Liver (tissue), 9 donors: ENCODE data around the gene HDAC5. TPM values are rescaled to one million over a fixed set of nuclear protein-coding genes. Genes with fewer than 3 reads are reported as not detected.

Experiments used
- DNase-seq: peaks from one replicate; pipeline ENCODE4 v3.0.0-alpha.2; 2017; ENCODE audit warnings: low spot score
- H3K27ac ChIP-seq, 2 donors: one replicate each; pipeline ENCODE4 v1.7.0; 2013; ENCODE audit warnings: inconsistent platforms in 2 of 2, low read length in 2 of 2, control low read depth in 1 of 2, low read depth in 1 of 2, mild to moderate bottlenecking in 1 of 2
- H3K27me3 ChIP-seq, 4 donors: one replicate each; pipeline versions ENCODE4 v1.6.1 to v1.7.0; 2013; ENCODE audit warnings: low read length in 3 of 4, inconsistent platforms in 1 of 4, mild to moderate bottlenecking in 1 of 4, moderate library complexity in 1 of 4; ENCODE audit not compliant: control insufficient read depth in 4 of 4, insufficient read depth in 4 of 4
- H3K36me3 ChIP-seq, 4 donors: one replicate each; pipeline versions ENCODE4 v1.6.1 to v1.7.0; 2013; ENCODE audit warnings: low read length in 3 of 4, mild to moderate bottlenecking in 3 of 4, low read depth in 1 of 4, moderate library complexity in 1 of 4; ENCODE audit not compliant: control insufficient read depth in 4 of 4, insufficient read depth in 3 of 4
- H3K4me1 ChIP-seq, 4 donors: one replicate each; pipeline versions ENCODE4 v1.6.1 to v1.7.0; 2013; ENCODE audit warnings: low read length in 3 of 4, mild to moderate bottlenecking in 3 of 4, moderate library complexity in 1 of 4; ENCODE audit not compliant: control insufficient read depth in 4 of 4, insufficient read depth in 4 of 4
- H3K4me3 ChIP-seq, 3 donors: one replicate each; pipeline versions ENCODE4 v1.6.1 to v1.7.0; 2013; ENCODE audit warnings: low read length in 3 of 3, control low read depth in 1 of 3, low read depth in 1 of 3, mild to moderate bottlenecking in 1 of 3
- H3K9ac ChIP-seq, 2 donors: one replicate each; pipeline ENCODE4 v1.7.0; 2013; ENCODE audit warnings: low read length in 2 of 2, mild to moderate bottlenecking in 2 of 2, moderate library complexity in 2 of 2, control low read depth in 1 of 2, low read depth in 1 of 2
- H3K9me3 ChIP-seq, 4 donors: one replicate each; pipeline versions ENCODE4 v1.6.1 to v1.7.0; 2013; ENCODE audit warnings: low read length in 3 of 4; ENCODE audit not compliant: control insufficient read depth in 4 of 4
- ATF3 ChIP-seq: IDR thresholded peaks from 2 replicates; pipeline ENCODE4 v1.6.1; 2016; ENCODE audit warnings: antibody characterized with exemption
- CTCF ChIP-seq: fragments of 150-350 bp; IDR thresholded peaks from 2 replicates; pipeline ENCODE4 v1.5.1; 2017; ENCODE audit warnings: improper control_type of control experiment, low read depth, low read length; ENCODE audit not compliant: missing input control
- EGR1 ChIP-seq, 2 donors: IDR thresholded peaks; 2 replicates each; pipeline ENCODE4 v1.6.1; 2016 to 2018; ENCODE audit warnings: antibody characterized with exemption in 2 of 2, low read depth in 2 of 2
- GABPA ChIP-seq, 2 donors: IDR thresholded peaks in 1 of 2; conservative IDR thresholded peaks in 1 of 2; 2 replicates each; pipeline ENCODE4 v1.6.1; 2016; ENCODE audit warnings: antibody characterized with exemption in 2 of 2, mild to moderate bottlenecking in 1 of 2, moderate library complexity in 1 of 2
- HNF4A ChIP-seq, 2 donors: conservative IDR thresholded peaks; 2 replicates each; pipeline ENCODE4 v1.6.1; 2016; ENCODE audit warnings: antibody characterized with exemption in 2 of 2, mild to moderate bottlenecking in 2 of 2
- JUND ChIP-seq, 2 donors: IDR thresholded peaks; 2 replicates each; pipeline ENCODE4 v1.6.1; 2016; ENCODE audit warnings: antibody characterized with exemption in 2 of 2
- NR2F2 ChIP-seq: IDR thresholded peaks from 2 replicates; pipeline ENCODE4 v1.6.1; 2016; ENCODE audit warnings: antibody characterized with exemption
- REST ChIP-seq: IDR thresholded peaks from 2 replicates; pipeline ENCODE4 v1.6.1; 2016; ENCODE audit warnings: antibody characterized with exemption, mild to moderate bottlenecking
- RXRA ChIP-seq, 2 donors: IDR thresholded peaks; 2 replicates each; pipeline ENCODE4 v1.6.1; 2017 to 2018; ENCODE audit warnings: antibody characterized with exemption in 2 of 2, mild to moderate bottlenecking in 1 of 2
- SP1 ChIP-seq: IDR thresholded peaks from 2 replicates; pipeline ENCODE4 v1.6.1; 2018; ENCODE audit warnings: antibody characterized with exemption, mild to moderate bottlenecking
- YY1 ChIP-seq: IDR thresholded peaks from 2 replicates; pipeline ENCODE4 v1.6.1; 2016; ENCODE audit warnings: antibody characterized with exemption, mild to moderate bottlenecking
- WGBS: extraction: QIAGEN DNeasy Blood & Tissue Kit; methylation state at CpG from one replicate; pipeline ENCODE4 v1.1.7; 2013; 5-methylcytosine and 5-hydroxymethylcytosine counted together
- polyA plus RNA-seq, 2 donors: library from polyadenylated mRNA; stranded (reverse) in 1 of 2; unstranded in 1 of 2; fragments of 200-250 nt in 1 of 2; fragments of >200 nt in 1 of 2; fragmentation: Nextera tagmentation in 1 of 2; extraction: Ambion mirVana in 1 of 2; gene quantifications; one replicate each; pipeline versions ENCODE4 v1.2.1 to v1.2.3, GENCODE V29; 2013 to 2015
- total RNA-seq, 2 donors: library from RNA; depleted of rRNA; stranded (reverse); fragments of >200 nt; gene quantifications; one replicate each; pipeline ENCODE4 v1.2.3, GENCODE V29; 2014
- donor health status: healthy.
- donor health status: healthy.
- donor health status: healthy.
- donor health status: healthy.
- donor health status: healthy.

The HDAC5 gene
- total and polyA plus RNA-seq, 4 donors = 5.8 to 20.3 (median 14.4) TPM

- no peak overlapping the region for H3K27ac ChIP-seq
- 89% methylated on average over 3 of the region's 3 CpGs for WGBS
- no peak overlapping the region for H3K9ac ChIP-seq
- peaks cover 0 to 42% (median 25%) of the 10 kb centered on the region in 4 donors for H3K36me3 ChIP-seq
- TF ChIP-seq NR2F2 (no peak), ATF3 (no peak), JUND (IDR thresholded peaks at IDR 0.05) (no peak), HNF4A (conservative IDR thresholded peaks at IDR 0.05) (no peak), GABPA (IDR thresholded peaks at IDR 0.05 in 1 of 2, conservative IDR thresholded peaks at IDR 0.05 in 1 of 2) (peak in 1 of 2 donors; percentile 28)
- H3K4me3 ChIP-seq = no peak overlapping the region
- H3K4me1 ChIP-seq = peaks cover 0 to 7% (median 3%) of the 10 kb centered on the region in 4 donors
- no peaks in the 10 kb centered on the region for H3K9me3 ChIP-seq
- DNase-seq = no peak
- H3K27me3 ChIP-seq = no peaks in the 10 kb centered on the region
Observed at GRCh38 chr17:44033861-44034408, 89.5 kb downstream of the HDAC5 start.

- Histone ChIP-seq H3K36me3 (peaks cover 0 to 27% (median 14%) of the 10 kb centered on the region in 4 donors), H3K9me3 (no peaks in the 10 kb centered on the region), H3K4me1 (no peaks in the 10 kb centered on the region), H3K27me3 (no peaks in the 10 kb centered on the region), H3K4me3 (no peak overlapping the region), H3K9ac (no peak overlapping the region), H3K27ac (no peak overlapping the region)
- no peak for DNase-seq
- 94% methylated on average over 3 of the region's 3 CpGs for WGBS
- no peak for TF ChIP-seq YY1
- no peak for TF ChIP-seq NR2F2
- no peak for TF ChIP-seq REST
- TF ChIP-seq CTCF = no peak
- TF ChIP-seq EGR1 (IDR thresholded peaks at IDR 0.05; ENCODE audit: low read depth in 2 of 2) = no peak
- TF ChIP-seq SP1 = no peak
Observed at GRCh38 chr17:44030482-44030881, 93.0 kb downstream of the HDAC5 start.

GRCh38 chr17:44029736-44030135, 93.7 kb downstream of the HDAC5 start:
- Histone ChIP-seq H3K36me3 (peaks cover 0 to 27% (median 14%) of the 10 kb centered on the region in 4 donors), H3K9me3 (no peaks in the 10 kb centered on the region), H3K4me1 (peaks cover 0 to 2% (median 0%) of the 10 kb centered on the region in 4 donors), H3K27me3 (no peaks in the 10 kb centered on the region), H3K9ac (no peak overlapping the region), H3K4me3 (no peak overlapping the region), H3K27ac (no peak overlapping the region)
- no peak for DNase-seq
- TF ChIP-seq RXRA (IDR thresholded peaks at IDR 0.05) = no peak
- no peak for TF ChIP-seq CTCF
- WGBS = 94% methylated on average over 5 of the region's 5 CpGs
